Measurements from ENCODE around the gene HERC2. TPM values are rescaled to one million over a fixed set of nuclear protein-coding genes. Genes with fewer than 3 reads are reported as not detected.

The HERC2 gene
- total and polyA plus RNA-seq, 2 donors from 2014 or later = 17.9 to 58.4 TPM

GRCh38 chr15:28114114-28114455 is 207.9 kb downstream of the HERC2 start:
- no peaks in the 10 kb centered on the region for H3K9me3 ChIP-seq (ENCODE audit: control insufficient read depth in 2 of 3, insufficient read depth in 1 of 3, low read length in 3 of 3)
- no peaks in the 10 kb centered on the region for H3K4me1 ChIP-seq (ENCODE audit: control insufficient read depth in 2 of 3, insufficient read depth in 2 of 3, low read depth in 1 of 3, low read length in 3 of 3)
- H3K4me3 ChIP-seq (ENCODE audit: low read length in 3 of 3) = no peak overlapping the region
- TF ChIP-seq CTCF (IDR thresholded peaks at IDR 0.05; ENCODE audit: borderline replicate concordance, extremely low read depth, insufficient read depth) = no peak
- H3K27me3 ChIP-seq (ENCODE audit: control insufficient read depth, insufficient read depth, low read length) = no peaks in the 10 kb centered on the region
- no peak overlapping the region for H3K9ac ChIP-seq (ENCODE audit: low read length in 3 of 3)
- H3K27ac ChIP-seq (ENCODE audit: low read depth in 2 of 2, low read length in 2 of 2) = no peak overlapping the region
- peaks cover 7 to 47% (median 30%) of the 10 kb centered on the region in 3 donors for H3K36me3 ChIP-seq (ENCODE audit: control insufficient read depth in 2 of 3, insufficient read depth in 3 of 3, low read length in 3 of 3)
- DNase-seq (no peak), FAIRE-seq (no peak)
- intact Hi-C loops (cut with DNase I) = no loop called here

GRCh38 chr15:28113394-28114113 is 208.4 kb downstream of the HERC2 start:
- peaks cover 7 to 47% (median 30%) of the 10 kb centered on the region in 3 donors for H3K36me3 ChIP-seq (ENCODE audit: control insufficient read depth in 2 of 3, insufficient read depth in 3 of 3, low read length in 3 of 3)
- no peaks in the 10 kb centered on the region for H3K4me1 ChIP-seq (ENCODE audit: control insufficient read depth in 2 of 3, insufficient read depth in 2 of 3, low read depth in 1 of 3, low read length in 3 of 3)
- no peaks in the 10 kb centered on the region for H3K9me3 ChIP-seq (ENCODE audit: control insufficient read depth in 2 of 3, insufficient read depth in 1 of 3, low read length in 3 of 3)
- H3K9ac ChIP-seq (ENCODE audit: low read length in 3 of 3) = no peak overlapping the region
- no peak for TF ChIP-seq CTCF (IDR thresholded peaks at IDR 0.05; ENCODE audit: borderline replicate concordance, extremely low read depth, insufficient read depth)
- no peak overlapping the region for H3K27ac ChIP-seq (ENCODE audit: low read depth in 2 of 2, low read length in 2 of 2)
- H3K27me3 ChIP-seq (ENCODE audit: control insufficient read depth, insufficient read depth, low read length) = no peaks in the 10 kb centered on the region
- intact Hi-C loops (cut with DNase I) = no loop called here
- H3K4me3 ChIP-seq (ENCODE audit: low read length in 3 of 3) = no peak overlapping the region
- no peak for FAIRE-seq
- DNase-seq = peak in 3 of 5 donors; percentile 29 to 43 (median 34)

- DNase-seq (no peak), FAIRE-seq (no peak)
- no peak for TF ChIP-seq CTCF (IDR thresholded peaks at IDR 0.05; ENCODE audit: borderline replicate concordance, extremely low read depth, insufficient read depth)
- H3K27me3 ChIP-seq (ENCODE audit: control insufficient read depth, insufficient read depth, low read length) = no peaks in the 10 kb centered on the region
- no peaks in the 10 kb centered on the region for H3K9me3 ChIP-seq (ENCODE audit: control insufficient read depth in 2 of 3, insufficient read depth in 1 of 3, low read length in 3 of 3)
- no peaks in the 10 kb centered on the region for H3K4me1 ChIP-seq (ENCODE audit: control insufficient read depth in 2 of 3, insufficient read depth in 2 of 3, low read depth in 1 of 3, low read length in 3 of 3)
- H3K9ac ChIP-seq (ENCODE audit: low read length in 3 of 3) = no peak overlapping the region
- no peak overlapping the region for H3K27ac ChIP-seq (ENCODE audit: low read depth in 2 of 2, low read length in 2 of 2)
- intact Hi-C loops (cut with DNase I) = no loop called here
- H3K36me3 ChIP-seq (ENCODE audit: control insufficient read depth in 2 of 3, insufficient read depth in 3 of 3, low read length in 3 of 3) = peaks cover 7 to 46% (median 30%) of the 10 kb centered on the region in 3 donors
- H3K4me3 ChIP-seq (ENCODE audit: low read length in 3 of 3) = no peak overlapping the region
Measured at GRCh38 chr15:28112962-28113361, 209.0 kb downstream of the HERC2 start.

Data from kidney (tissue), 14 donors.